GM19240 (cell line): ENCODE data around the gene FBXL4.

Experiments used
- DNase-seq: peaks from one replicate; pipeline ENCODE4 v3.0.0; 2011; ENCODE audit warnings: low spot score; ENCODE audit not compliant: insufficient read length

The FBXL4 gene

DNA sequence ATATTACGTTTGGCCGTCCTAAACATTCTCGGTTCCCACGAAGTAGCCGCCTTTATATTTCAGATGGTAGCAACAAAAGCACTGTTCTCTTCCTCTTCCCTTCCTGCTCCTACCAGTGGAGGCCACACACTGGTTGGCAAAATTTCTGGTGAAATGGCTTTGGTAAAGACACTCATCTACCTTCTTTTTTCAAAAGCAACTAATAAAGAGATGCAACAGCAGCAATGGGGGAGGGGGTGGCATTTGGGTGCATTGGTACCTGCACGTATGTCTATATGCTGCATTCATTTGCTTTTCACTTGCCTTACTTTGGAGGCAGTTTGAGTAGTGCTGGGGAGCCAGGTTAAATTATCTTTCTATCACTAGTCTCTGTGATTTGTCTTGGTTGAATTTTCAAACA, 107.4 kb downstream of the FBXL4 start:
- DNase-seq: no peak

- no peak for DNase-seq
These were observed 107.9 kb downstream of the FBXL4 start for GRCh38 chr6:98839781-98840361.

- DNase-seq: no peak
These were observed 108.8 kb downstream of the FBXL4 start for GRCh38 chr6:98838975-98839374.

DNA sequence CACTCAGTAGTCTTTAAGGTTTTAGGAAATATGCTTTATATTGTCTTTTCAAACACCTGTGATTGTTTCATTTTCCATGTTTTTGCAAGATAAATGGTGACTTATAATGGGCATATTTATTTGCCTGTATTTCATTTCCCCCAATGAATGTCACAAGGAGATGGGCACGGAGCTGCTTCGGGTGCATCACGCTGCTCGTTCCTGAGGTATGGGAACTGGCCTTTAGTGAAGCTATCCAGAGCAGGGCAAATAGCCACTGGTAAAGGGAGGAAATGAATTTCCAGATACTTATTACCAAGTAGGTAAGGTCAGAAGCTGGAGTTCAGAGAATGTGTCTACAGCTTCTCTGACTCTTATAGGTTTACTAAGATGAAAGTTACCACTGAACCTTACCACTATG, 109.7 kb downstream of the FBXL4 start:
- no peak for DNase-seq

GRCh38 chr6:98836962-98837944, 110.5 kb downstream of the FBXL4 start:
- no peak for DNase-seq

GRCh38 chr6:98836025-98836961, 111.5 kb downstream of the FBXL4 start:
- DNase-seq: no peak

DNA sequence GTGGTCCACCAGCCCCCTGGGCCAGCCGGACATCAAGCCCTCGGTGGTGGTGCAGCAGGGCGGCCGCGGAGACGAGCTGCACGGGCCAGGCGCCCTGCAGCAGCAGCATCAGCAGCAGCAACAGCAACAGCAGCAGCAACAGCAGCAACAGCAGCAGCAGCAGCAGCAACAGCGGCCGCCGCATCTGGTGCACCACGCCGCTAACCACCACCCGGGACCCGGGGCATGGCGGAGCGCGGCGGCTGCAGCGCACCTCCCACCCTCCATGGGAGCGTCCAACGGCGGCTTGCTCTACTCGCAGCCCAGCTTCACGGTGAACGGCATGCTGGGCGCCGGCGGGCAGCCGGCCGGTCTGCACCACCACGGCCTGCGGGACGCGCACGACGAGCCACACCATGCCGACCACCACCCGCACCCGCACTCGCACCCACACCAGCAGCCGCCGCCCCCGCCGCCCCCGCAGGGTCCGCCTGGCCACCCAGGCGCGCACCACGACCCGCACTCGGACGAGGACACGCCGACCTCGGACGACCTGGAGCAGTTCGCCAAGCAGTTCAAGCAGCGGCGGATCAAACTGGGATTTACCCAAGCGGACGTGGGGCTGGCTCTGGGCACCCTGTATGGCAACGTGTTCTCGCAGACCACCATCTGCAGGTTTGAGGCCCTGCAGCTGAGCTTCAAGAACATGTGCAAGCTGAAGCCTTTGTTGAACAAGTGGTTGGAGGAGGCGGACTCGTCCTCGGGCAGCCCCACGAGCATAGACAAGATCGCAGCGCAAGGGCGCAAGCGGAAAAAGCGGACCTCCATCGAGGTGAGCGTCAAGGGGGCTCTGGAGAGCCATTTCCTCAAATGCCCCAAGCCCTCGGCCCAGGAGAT, 112.4 kb downstream of the FBXL4 start:
- DNase-seq: no peak

DNA sequence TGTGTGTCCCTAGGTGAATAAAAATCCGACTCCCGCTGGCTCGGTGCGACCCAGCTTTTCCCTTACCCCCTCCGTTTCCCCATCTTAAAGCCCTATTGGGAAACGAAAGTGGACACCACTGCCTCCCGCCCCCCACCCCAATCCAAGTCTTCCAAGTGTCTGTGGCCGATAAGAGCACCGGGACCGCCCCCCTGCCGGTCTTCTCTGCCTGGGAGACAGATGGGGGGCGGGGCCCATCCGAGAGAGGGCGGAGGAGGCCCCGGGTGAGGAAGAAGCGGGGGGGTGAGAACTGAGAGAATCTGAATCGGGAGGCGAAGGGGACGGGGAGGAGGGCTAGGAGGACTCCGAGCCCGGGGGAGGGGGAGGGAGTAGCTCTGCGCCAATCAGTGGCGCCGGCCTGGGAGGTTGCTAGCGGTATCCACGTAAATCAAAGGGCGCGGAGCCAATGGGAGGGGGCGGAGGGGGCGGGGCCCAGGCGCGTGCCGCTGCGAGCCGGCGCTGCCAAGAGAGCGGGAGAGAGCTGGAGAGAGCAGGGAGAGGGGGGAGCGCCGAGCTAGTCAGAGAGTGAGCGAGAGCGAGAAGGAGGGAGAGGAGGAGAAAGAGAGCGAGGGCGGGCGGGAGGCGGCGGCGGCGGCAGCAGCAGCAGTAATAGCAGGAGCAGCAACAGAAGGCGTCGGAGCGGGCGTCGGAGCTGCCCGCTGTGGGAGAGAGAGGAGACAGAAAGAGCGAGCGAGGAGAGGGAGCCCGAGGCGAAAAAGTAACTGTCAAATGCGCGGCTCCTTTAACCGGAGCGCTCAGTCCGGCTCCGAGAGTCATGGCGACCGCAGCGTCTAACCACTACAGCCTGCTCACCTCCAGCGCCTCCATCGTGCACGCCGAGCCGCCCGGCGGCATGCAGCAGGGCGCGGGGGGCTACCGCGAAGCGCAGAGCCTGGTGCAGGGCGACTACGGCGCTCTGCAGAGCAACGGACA, 113.4 kb downstream of the FBXL4 start, which contains the start of gene POU3F2:
Gene POU3F2 (plus strand): TSS at position 515 of the 972 bp plus-strand sequence. CDS start 300 bp downstream, at position 815.
- DNase-seq: peak; percentile 65

- DNase-seq: no peak
These were observed 114.3 kb downstream of the FBXL4 start for GRCh38 chr6:98833307-98834059.

DNA sequence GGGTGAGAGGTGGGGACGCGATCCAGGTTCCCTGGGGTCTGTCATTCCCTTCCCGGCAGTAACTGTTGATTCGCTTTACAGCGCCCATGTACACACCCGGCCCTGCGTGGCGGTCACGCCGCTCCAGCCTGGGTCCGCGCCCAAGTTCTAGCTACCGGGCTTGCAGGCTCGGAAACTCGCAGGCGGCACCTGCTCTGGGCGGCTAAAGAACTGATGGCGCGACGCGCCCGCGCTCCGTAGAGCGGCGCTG, 114.8 kb downstream of the FBXL4 start:
- no peak for DNase-seq

DNA sequence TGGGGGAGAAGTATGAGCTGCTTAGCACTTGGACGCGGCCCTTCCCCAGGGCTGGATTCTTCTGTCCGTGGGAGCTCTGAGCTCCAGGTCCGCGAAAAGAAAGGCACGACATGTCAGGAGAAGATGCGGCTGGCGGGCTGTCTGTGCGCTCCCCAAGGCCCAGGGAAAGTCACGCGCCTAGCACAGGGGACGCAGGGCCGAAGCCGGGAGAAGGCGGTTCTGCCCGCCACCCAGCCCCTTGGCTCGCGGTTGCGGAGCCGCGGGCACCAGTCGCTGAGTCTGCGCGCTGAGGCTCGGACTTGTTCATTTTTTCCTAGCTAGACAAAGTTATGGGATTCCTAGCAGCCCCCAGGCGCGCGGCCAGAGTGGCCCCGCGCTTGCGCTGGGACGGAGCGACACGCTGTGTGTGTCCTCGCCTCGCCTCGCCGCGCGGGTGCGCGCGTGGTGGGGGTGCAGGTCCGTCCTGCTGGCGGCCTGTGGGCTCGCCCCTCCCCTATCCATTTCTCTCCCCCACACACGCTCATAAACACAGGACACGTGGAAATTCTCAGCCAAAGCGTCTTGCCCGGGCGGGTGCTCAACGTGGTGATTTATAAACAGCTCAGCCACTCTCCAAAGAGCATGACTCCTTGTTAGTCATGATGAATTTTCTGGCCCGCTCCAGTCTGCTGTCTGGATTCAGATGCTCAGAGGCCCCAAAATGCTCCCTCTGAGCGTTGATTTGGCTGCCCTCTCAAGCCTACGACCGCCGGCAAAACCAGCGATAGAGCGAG, 115.3 kb downstream of the FBXL4 start:
- DNase-seq: no peak

DNA sequence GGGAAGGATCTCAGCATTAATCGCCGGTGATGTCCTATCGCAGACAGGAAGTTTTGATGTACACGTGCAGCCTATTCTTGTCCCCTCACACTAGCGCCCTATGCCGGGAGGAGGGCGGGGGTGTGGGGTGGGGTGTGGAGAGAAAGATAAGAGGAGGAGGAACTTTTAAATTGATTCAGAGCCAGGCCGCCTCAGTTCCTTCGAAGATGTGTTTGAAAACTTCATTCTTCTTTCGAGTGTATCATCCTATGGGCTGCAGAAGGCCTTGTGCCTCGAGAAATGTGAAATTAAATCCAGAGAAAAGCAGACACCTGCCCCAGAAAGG, 115.8 kb downstream of the FBXL4 start:
- DNase-seq: no peak

- DNase-seq: no peak
These were observed 116.4 kb downstream of the FBXL4 start for GRCh38 chr6:98831057-98831958.

DNA sequence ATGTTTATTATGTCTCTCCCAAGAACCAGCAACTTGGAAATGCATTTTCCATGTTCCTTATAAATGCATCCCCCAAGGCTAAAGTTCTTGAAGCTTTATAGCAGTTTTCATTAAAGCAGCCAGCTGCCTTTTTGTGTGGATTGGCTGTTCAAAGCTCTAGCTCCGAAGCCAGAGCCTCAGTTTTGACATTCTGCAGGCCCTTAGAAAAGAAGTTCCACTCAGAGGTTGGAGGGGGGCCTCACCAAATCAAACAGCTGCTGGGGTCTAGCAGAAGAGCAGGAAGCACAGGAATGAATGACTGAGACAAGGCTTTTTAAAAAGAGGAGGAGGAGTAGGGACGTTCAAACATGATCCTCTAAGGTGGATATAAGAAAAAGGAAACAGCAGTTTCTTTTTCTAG, 117.6 kb downstream of the FBXL4 start:
- DNase-seq: no peak

DNA sequence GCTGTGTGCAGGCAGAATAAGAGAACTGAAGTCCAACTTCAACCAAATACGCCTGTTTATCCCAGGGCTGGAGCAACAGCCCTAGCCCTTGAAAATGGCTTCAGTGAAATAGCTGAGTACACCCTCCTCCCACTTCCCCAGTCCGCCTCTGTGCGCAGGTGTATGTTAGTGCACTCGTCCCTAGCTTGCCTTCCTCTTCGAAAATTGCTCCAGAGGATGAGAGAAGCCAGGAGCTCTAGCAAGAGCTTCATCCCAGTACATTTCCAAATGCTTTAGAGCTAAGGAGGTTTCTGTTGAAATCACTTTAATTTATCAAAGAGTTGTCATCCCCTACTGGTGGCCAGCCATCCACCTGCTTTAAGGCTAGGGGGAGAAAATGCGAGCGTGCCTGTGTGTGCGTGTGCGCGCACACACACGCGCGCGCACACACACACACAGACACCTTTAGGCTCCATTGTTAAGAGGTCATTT, 118.8 kb downstream of the FBXL4 start:
- no peak for DNase-seq

- no peak for DNase-seq
These were observed 119.4 kb downstream of the FBXL4 start for GRCh38 chr6:98828211-98828788.
